Heart left ventricle (tissue), 16 donors: Measurements from ENCODE around the gene RMP24.

ENCODE experiments used
- ATAC-seq, 4 donors: fragments of 200-7000 bp; cut with Tn5 transposase; one replicate each; pipeline ENCODE4 v1.9.1; 2020 to 2022; ENCODE audit warnings: moderate library complexity in 4 of 4, mild to moderate bottlenecking in 3 of 4, moderate number of reproducible peaks in 1 of 4
- DNase-seq, 5 donors: peaks; one replicate each; pipeline ENCODE4 v3.0.0-alpha.2; 2020
- H3K27ac ChIP-seq, 12 donors: fragments of 200-600 bp; sonication (generic) in 4 of 12; one replicate each; pipeline versions ENCODE4 v1.5.0 to v1.8.0; 2016 to 2022; ENCODE audit warnings: mild to moderate bottlenecking in 2 of 12
- H3K27me3 ChIP-seq, 9 donors: fragments of 200-600 bp; sonication (generic) in 2 of 9; one replicate each; pipeline versions ENCODE4 v1.5.1 to v1.8.0; 2016 to 2022; ENCODE audit warnings: mild to moderate bottlenecking in 3 of 9
- H3K36me3 ChIP-seq, 9 donors: fragments of 200-600 bp; sonication (generic) in 2 of 9; one replicate each; pipeline versions ENCODE4 v1.5.0 to v1.8.0; 2018 to 2022; ENCODE audit warnings: mild to moderate bottlenecking in 2 of 9
- H3K4me1 ChIP-seq, 12 donors: fragments of 200-600 bp; sonication (generic) in 4 of 12; one replicate each; pipeline versions ENCODE4 v1.5.0 to v1.8.0; 2016 to 2022; ENCODE audit warnings: mild to moderate bottlenecking in 3 of 12
- H3K4me3 ChIP-seq, 12 donors: fragments of 200-600 bp; sonication (generic) in 4 of 12; one replicate each; pipeline versions ENCODE4 v1.5.0 to v1.8.0; 2017 to 2022; ENCODE audit warnings: mild to moderate bottlenecking in 9 of 12, moderate library complexity in 4 of 12
- H3K9me3 ChIP-seq, 12 donors: fragments of 200-600 bp; sonication (generic) in 4 of 12; one replicate each; pipeline versions ENCODE4 v1.5.0 to v1.8.0; 2016 to 2022; ENCODE audit warnings: mild to moderate bottlenecking in 1 of 12
- CTCF ChIP-seq, 12 donors: fragments of 200-600 bp; sonication (generic) in 4 of 12; IDR thresholded peaks; one replicate each; pipeline versions ENCODE4 v1.5.0 to v1.8.0; 2018 to 2022; ENCODE audit warnings: antibody characterized with exemption in 12 of 12, mild to moderate bottlenecking in 5 of 12
- POLR2A ChIP-seq, 2 donors: fragments of 450-650 bp; IDR thresholded peaks; one replicate each; pipeline ENCODE4 v1.6.1; 2017; ENCODE audit warnings: antibody characterized with exemption in 2 of 2, mild to moderate bottlenecking in 2 of 2, moderate library complexity in 2 of 2
- WGBS, 4 donors: extraction: QIAGEN DNeasy Blood & Tissue Kit in 2 of 4; methylation state at CpG; one replicate each; pipeline versions ENCODE4 v1.1.5 to v1.1.7; 2013 to 2018; 5-methylcytosine and 5-hydroxymethylcytosine counted together
- intact Hi-C, 10 donors: fragments of 100-400 bp; cut with DNase I; formaldehyde crosslinking; loops; one replicate each; pipeline versions ENCODE4 v1.11.1 to v1.14.2; 2022
- donor health status: ischemic (EF 13 %, LVEDD 7.1; RV severe dilation, severe dysfunction).
- donor health status: healthy with polysubstance abuse.
- donor health status: DM: no; HTN: yes; CAD: no.
- donor health status: DM: no; HTN: no; CAD: no.
- donor health status: ischemic (EF 25% LVEDD 6.9; RV normal size, moderate dysfunction).
- donor health status: ischemic (EF 25% LVEDD 5.7; RV mildly dilated, moderate dysfunction).
- donor health status: healthy.
- donor health status: DM: yes; HTN: yes; CAD: no.
- donor health status: ischemic (EF 35%, LVEDD 5.7; RV mildly dilated, moderate dysfunction).
- donor health status: nonischemic (EF 11% LVEDD 7.7; RV severe dilation, severe dysfunction).
- donor health status: DM: yes; HTN: yes; CAD: no.
- donor health status: PGD.
- donor health status: ischemic (EF 29% LVEDD 5.4; RV normal size, mild dysfunction).
- donor health status: nonischemic (EF 23%, LVEDD 6.1; RV moderate dilation, normal function).

RMP24 gene

DNA sequence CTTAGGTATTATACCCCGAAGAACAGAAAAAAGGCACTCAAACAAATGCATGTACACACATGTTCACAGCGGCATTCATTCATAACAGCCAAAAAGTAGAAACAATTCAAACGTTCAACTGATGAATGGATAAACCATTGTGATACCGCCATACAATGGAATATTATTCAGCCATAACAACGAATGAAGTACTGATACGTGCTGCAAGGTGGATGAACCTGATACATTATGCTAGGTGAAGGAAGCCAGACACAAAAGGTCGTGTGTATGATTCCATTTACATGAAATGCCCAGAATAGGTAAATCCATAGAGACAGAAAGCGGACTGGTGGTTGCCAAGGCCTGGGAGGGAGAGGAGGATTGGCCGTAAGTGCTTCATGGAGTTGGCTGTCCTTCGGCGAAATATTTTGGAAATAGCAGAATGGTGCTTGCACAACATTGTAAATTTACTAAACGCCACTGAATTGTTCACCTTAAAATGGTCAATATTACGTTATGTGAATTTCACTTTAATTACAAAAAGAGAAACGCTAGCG lies 750 bp upstream of the RMP24 start:
- H3K27me3 ChIP-seq: no peaks in the 10 kb centered on the region
- no peak for DNase-seq
- intact Hi-C loops: loop anchor here in 1 of 10 donors (2.0 kb wide), 1 partner anchor 731 kb away; the partner anchor contains the start of gene ZNF397
- no peaks in the 10 kb centered on the region for H3K9me3 ChIP-seq
- H3K4me3 ChIP-seq: peak overlapping the region; percentile 67 to 96 (median 90)
- H3K4me1 ChIP-seq: peaks cover 0 to 41% (median 13%) of the 10 kb centered on the region in 12 donors
- H3K36me3 ChIP-seq: peaks cover 0 to 32% (median 22%) of the 10 kb centered on the region in 9 donors
- WGBS, 4 donors: 32 to 35% (median 34%) methylated on average over 15 of the region's 15 CpGs
- H3K27ac ChIP-seq: peak overlapping the region; percentile 55 to 98 (median 88)
- peak; percentile 5 to 39 (median 11) for ATAC-seq
- no peak for TF ChIP-seq CTCF (IDR thresholded peaks at IDR 0.05)
- no peak for TF ChIP-seq POLR2A (IDR thresholded peaks at IDR 0.05)

DNA sequence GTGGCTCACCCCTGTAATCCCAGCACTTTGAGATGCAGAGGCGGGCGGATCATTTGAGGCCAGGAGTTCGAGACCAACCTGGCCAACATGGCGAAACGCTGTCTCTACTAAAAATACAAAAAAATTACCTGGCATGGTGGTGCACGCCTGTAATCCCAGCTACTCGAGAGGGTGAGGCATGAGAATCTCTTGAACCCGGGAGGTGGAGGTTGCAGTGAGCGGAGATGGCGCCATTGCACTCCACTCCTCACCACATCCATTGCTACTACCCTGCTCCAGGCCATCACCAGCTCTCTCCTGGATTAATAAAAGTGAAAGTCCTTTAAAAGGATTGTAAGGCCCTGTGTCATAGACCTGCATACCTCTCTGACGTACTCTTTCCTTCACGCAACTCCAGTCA lies 1.2 kb downstream of the RMP24 start:
- intact Hi-C loops: loop anchor here in 1 of 10 donors (2.0 kb wide), 1 partner anchor 733 kb away; the partner anchor contains the start of gene ZNF397
- ATAC-seq (no peak), DNase-seq (no peak)
- Histone ChIP-seq H3K36me3 (peaks cover 0 to 51% (median 41%) of the 10 kb centered on the region in 9 donors), H3K27me3 (no peaks in the 10 kb centered on the region), H3K9me3 (no peaks in the 10 kb centered on the region), H3K4me3 (peak overlapping the region in 9 of 12 donors; percentile 71 to 96 (median 90)), H3K27ac (no peak overlapping the region), H3K4me1 (peaks cover 0 to 41% (median 13%) of the 10 kb centered on the region in 12 donors)
- TF ChIP-seq CTCF (IDR thresholded peaks at IDR 0.05): no peak
- 91 to 96% (median 93%) methylated on average over 12 of the region's 12 CpGs for WGBS, 4 donors

DNA sequence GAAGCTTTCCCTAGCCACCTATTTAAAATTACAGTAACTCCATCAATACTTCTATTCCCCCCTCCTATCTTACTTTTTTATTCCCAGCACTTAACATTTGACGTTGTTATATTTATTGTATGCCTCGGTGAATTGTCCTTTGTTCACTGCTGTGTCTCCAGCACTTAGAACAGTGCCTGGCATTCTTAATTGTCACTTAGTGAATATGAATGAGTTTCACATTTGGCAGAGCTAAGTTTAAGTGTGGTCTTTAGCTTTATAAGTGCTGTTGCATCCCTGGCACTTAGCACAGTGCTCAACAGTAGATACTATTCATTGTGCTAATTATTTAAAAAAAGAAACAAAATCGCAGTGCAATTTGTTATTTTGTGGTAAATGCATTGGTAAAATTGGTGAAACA lies 1.7 kb downstream of the RMP24 start:
- WGBS, 4 donors: 48 to 62% (median 50%) methylated on average over 3 of the region's 3 CpGs
- Histone ChIP-seq H3K27me3 (no peaks in the 10 kb centered on the region), H3K4me1 (peaks cover 0 to 41% (median 13%) of the 10 kb centered on the region in 12 donors), H3K4me3 (peak overlapping the region in 1 of 12 donors; percentile 93), H3K9me3 (no peaks in the 10 kb centered on the region), H3K27ac (no peak overlapping the region), H3K36me3 (peaks cover 0 to 56% (median 46%) of the 10 kb centered on the region in 9 donors)
- DNase-seq: no peak
- no peak for ATAC-seq
- intact Hi-C loops: no loop called here
- TF ChIP-seq POLR2A (IDR thresholded peaks at IDR 0.05): no peak
- no peak for TF ChIP-seq CTCF (IDR thresholded peaks at IDR 0.05)

DNA sequence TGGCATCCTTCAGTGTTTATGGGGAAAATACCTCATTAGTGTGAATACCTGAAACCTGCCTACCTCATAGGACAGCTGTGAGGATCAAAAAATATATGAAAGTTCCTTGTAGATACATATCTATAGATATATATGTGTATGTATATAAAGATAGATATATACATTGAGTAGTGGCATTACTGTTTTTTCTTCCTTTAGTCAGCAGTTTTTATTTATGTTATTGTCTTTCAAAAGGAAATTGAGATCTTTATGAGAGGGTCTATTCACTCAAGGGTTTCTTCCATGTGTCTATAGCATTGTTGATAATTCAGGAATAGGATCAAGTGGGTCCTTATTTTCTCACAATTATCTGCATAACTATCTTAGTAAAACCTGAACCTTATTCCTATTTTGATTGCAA lies 6.6 kb downstream of the RMP24 start:
- Histone ChIP-seq H3K9me3 (no peaks in the 10 kb centered on the region), H3K4me3 (no peak overlapping the region), H3K27me3 (no peaks in the 10 kb centered on the region), H3K36me3 (peaks cover 2 to 85% (median 76%) of the 10 kb centered on the region in 9 donors), H3K4me1 (peaks cover 0 to 8% (median under 1%) of the 10 kb centered on the region in 12 donors), H3K27ac (no peak overlapping the region)
- TF ChIP-seq POLR2A (IDR thresholded peaks at IDR 0.05): no peak
- intact Hi-C loops: no loop called here
- DNase-seq (no peak), ATAC-seq (no peak)
